ENCODE results near the gene KLHL13.

Gene KLHL13

DNA sequence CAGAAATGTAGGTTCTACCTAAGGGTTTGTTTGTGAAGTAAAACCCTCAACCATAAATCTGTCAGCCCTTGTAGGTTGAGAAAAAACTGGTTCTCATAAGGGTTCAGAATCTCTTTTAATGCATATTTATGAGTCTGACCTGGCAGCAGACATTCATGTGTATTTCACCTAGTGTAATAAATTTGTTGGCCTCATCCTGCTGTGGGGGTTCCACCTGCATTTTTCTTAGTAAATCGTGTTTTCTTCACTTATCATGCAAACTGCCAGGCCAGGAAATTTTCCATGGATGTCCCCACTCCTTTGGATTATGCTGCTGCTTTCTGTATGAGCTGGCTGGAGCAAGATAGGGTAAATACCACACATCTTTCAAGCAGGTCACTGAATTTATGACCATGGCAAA lies 42.4 kb downstream of the KLHL13 start:
- Histone ChIP-seq H3K36me3 (ENCODE audit: control insufficient read depth, insufficient read depth, low read length) (no peaks in the 10 kb centered on the region), H3K27me3 (ENCODE audit: control insufficient read depth, insufficient read depth, low read length) (no peaks in the 10 kb centered on the region), H3K9me3 (ENCODE audit: control insufficient read depth, insufficient read depth, low read length) (no peaks in the 10 kb centered on the region), H3K4me1 (ENCODE audit: control insufficient read depth, insufficient read depth, low read length) (no peaks in the 10 kb centered on the region), H3K4me3 (ENCODE audit: low read length) (no peak overlapping the region), H3K27ac (ENCODE audit: low read length) (no peak overlapping the region)
- no CpG with 5 or more reads among the region's 1 CpG for WGBS (ENCODE audit: insufficient coverage, insufficient read length)
- no peak for DNase-seq (ENCODE audit: low read depth, low spot score)

DNA sequence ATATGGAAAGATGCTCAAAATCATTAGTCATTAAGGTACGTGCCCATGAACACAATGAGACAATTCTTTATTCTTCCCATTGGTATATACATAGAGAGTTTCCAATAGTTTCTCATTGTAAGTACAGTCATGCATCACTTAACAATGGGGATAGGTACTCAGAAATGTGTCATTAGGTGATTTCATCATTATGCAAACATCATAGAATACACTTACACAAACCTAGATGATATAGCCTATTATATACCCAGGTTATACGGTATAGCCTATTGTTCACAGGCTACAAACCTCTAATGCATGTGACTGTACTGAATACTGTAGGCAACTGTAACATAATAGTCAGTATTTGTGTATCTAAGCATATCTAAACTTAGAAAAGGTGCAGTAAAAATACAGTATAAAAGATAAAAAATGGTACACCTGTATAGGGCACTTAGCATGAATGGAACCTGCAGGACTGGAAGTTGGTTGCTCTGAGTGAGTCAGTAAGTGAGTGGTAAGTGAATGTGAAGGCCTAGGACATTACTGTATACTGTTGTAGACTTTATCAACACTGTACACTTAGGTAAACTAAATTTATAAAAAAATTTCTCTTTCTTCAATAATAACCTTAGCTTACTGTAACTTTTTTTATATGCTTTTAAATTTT lies 49.6 kb downstream of the KLHL13 start:
- no peak for DNase-seq (ENCODE audit: low read depth, low spot score)
- WGBS (ENCODE audit: insufficient coverage, insufficient read length): no CpG with 5 or more reads among the region's 2 CpGs
- no peaks in the 10 kb centered on the region for H3K4me1 ChIP-seq (ENCODE audit: control insufficient read depth, insufficient read depth, low read length)
- no peaks in the 10 kb centered on the region for H3K36me3 ChIP-seq (ENCODE audit: control insufficient read depth, insufficient read depth, low read length)
- H3K4me3 ChIP-seq (ENCODE audit: low read length): no peak overlapping the region
- H3K27ac ChIP-seq (ENCODE audit: low read length): no peak overlapping the region
- H3K27me3 ChIP-seq (ENCODE audit: control insufficient read depth, insufficient read depth, low read length): no peaks in the 10 kb centered on the region
- H3K9me3 ChIP-seq (ENCODE audit: control insufficient read depth, insufficient read depth, low read length): no peaks in the 10 kb centered on the region

DNA sequence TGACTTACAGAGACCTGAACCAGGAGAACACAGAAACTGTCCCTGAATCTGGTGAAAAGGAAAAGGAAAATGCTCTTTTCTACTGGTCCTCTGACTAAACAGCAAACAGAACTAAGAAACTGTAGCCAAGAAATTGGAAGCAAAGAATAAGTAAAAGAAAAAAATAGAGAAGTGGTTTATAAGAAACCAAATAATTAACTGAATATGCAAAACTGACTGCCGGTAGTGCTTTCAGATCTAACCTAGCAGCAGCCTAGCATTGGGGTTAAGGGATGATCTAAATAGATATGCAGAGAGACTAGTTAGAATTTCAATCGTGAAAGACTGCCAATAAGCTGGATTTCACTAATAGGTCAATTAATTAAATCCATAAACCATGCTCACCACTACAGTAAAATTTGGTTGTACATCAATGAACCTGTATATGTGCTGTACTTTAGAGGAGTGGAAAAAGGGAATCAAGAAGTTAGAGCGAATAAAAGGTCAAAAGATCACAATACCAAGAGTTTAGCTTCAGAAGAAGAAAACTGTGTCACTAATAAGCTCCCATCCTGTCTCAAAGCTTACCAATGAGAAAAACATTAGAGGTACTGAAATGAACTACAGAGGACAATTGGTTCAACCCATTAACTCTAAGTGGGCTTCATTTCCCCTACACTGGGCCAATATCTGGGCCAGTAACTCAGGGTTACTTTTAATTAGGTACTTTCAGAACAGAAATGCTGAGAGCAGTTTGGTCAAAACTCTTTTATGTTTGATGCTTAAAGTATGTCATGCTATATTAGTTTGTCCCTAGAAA lies 53.6 kb downstream of the KLHL13 start:
- Histone ChIP-seq H3K4me3 (ENCODE audit: low read length) (no peak overlapping the region), H3K36me3 (ENCODE audit: control insufficient read depth, insufficient read depth, low read length) (no peaks in the 10 kb centered on the region), H3K27me3 (ENCODE audit: control insufficient read depth, insufficient read depth, low read length) (no peaks in the 10 kb centered on the region), H3K27ac (ENCODE audit: low read length) (no peak overlapping the region), H3K9me3 (ENCODE audit: control insufficient read depth, insufficient read depth, low read length) (no peaks in the 10 kb centered on the region), H3K4me1 (ENCODE audit: control insufficient read depth, insufficient read depth, low read length) (no peaks in the 10 kb centered on the region)
- no CpG with 5 or more reads among the region's 3 CpGs for WGBS (ENCODE audit: insufficient coverage, insufficient read length)
- no peak for DNase-seq (ENCODE audit: low read depth, low spot score)

DNA sequence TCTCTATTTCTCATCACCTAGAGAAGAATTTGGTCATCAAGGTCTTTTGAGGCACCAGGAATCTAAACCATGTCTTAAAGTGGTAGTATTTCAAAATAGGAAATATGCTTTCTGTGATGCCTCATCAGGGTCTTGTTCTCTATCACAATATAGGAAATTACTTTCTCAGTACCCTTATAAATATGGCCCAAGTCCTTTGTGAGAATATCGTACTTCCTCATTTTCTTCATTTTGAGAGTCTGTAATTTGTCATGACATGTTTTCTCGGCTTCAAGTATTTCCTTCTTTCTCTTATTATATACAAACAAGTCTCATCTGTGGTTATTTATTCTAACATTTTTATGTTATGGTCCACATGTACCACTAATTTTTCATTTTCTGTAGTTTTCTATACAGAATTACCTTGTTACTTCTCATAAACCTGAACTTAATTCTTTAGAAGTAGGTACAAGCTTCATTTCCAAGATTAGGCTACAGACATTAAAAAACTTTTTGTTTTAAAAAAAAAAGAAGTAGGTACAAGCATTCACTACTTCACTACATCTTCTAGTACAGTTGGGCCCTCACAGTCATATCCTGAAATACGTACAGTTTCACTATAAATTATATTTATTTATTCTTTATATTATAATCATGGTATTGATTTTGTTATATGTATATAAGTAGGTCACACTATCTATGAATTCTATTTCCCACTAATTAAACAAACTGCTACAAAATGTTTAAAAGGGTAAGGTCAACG lies 54.4 kb downstream of the KLHL13 start:
- no peak for DNase-seq (ENCODE audit: low read depth, low spot score)
- H3K27me3 ChIP-seq (ENCODE audit: control insufficient read depth, insufficient read depth, low read length): no peaks in the 10 kb centered on the region
- H3K27ac ChIP-seq (ENCODE audit: low read length): no peak overlapping the region
- no CpG with 5 or more reads among the region's 4 CpGs for WGBS (ENCODE audit: insufficient coverage, insufficient read length)
- no peak overlapping the region for H3K4me3 ChIP-seq (ENCODE audit: low read length)
- no peaks in the 10 kb centered on the region for H3K36me3 ChIP-seq (ENCODE audit: control insufficient read depth, insufficient read depth, low read length)
- no peaks in the 10 kb centered on the region for H3K9me3 ChIP-seq (ENCODE audit: control insufficient read depth, insufficient read depth, low read length)
- no peaks in the 10 kb centered on the region for H3K4me1 ChIP-seq (ENCODE audit: control insufficient read depth, insufficient read depth, low read length)

DNA sequence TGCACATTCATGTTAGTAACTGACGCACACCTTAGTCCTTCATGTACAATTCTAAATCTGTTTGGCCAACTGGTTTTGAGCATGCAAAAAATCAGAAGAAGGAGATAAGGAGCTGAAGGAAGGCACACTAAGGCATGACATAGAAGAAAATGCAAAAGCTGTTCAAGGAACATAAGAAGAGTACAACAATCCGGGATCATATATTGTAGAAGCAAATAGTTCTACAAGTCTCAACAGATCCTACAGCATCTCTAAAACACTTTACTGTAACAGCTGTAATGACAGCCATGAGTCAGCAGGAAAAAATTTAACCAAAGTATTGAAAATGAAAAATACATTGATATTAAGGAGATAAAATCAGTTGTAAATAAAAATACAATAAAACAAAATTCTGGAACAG lies 57.7 kb downstream of the KLHL13 start:
- Histone ChIP-seq H3K9me3 (ENCODE audit: control insufficient read depth, insufficient read depth, low read length) (no peaks in the 10 kb centered on the region), H3K4me1 (ENCODE audit: control insufficient read depth, insufficient read depth, low read length) (no peaks in the 10 kb centered on the region), H3K36me3 (ENCODE audit: control insufficient read depth, insufficient read depth, low read length) (no peaks in the 10 kb centered on the region), H3K27ac (ENCODE audit: low read length) (no peak overlapping the region), H3K27me3 (ENCODE audit: control insufficient read depth, insufficient read depth, low read length) (no peaks in the 10 kb centered on the region), H3K4me3 (ENCODE audit: low read length) (no peak overlapping the region)
- no CpG with 5 or more reads among the region's 2 CpGs for WGBS (ENCODE audit: insufficient coverage, insufficient read length)
- DNase-seq (ENCODE audit: low read depth, low spot score): no peak

DNA sequence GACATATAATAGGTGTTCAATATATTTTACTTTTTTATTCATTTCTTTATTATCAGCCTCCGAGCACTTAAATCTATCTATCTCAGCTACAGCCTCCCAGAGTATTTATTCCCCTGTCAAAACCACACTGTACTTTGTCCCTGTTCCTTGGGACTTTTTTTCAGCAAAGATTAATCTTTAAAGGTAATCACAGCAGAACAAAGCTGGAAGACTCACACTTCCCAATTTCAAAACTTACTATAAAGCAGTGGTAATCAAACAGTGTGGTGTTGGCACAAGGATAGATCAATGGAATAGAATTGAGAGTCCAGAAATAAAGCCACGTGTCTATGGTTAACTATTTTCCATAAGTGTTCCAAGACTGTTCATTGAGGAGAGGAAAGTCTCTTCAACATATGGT lies 59.7 kb downstream of the KLHL13 start:
- H3K9me3 ChIP-seq (ENCODE audit: control insufficient read depth, insufficient read depth, low read length): no peaks in the 10 kb centered on the region
- no peaks in the 10 kb centered on the region for H3K27me3 ChIP-seq (ENCODE audit: control insufficient read depth, insufficient read depth, low read length)
- no peak for DNase-seq (ENCODE audit: low read depth, low spot score)
- H3K27ac ChIP-seq (ENCODE audit: low read length): no peak overlapping the region
- H3K36me3 ChIP-seq (ENCODE audit: control insufficient read depth, insufficient read depth, low read length): no peaks in the 10 kb centered on the region
- H3K4me1 ChIP-seq (ENCODE audit: control insufficient read depth, insufficient read depth, low read length): no peaks in the 10 kb centered on the region
- H3K4me3 ChIP-seq (ENCODE audit: low read length): no peak overlapping the region
- no CpG with 5 or more reads among the region's 2 CpGs for WGBS (ENCODE audit: insufficient coverage, insufficient read length)

DNA sequence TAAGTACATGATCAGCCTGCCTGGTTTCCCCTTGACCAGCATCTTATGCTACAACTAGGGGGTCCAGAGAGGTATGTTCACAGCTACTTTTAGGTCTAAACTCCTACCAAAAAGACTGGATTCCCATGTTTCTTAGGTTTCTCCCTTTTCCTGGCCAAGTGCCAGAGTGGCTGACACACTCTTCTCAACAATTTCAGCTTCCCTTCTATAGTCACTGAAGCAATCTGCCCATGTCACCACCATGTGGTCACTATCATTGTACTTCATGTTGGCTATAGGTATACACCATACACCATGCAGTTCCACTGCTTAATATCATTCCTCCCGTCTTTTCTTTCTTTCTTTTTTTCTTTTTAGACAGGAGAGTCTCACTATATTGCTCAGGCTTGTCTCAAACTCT lies 66.9 kb downstream of the KLHL13 start:
- no peak overlapping the region for H3K4me3 ChIP-seq (ENCODE audit: low read length)
- H3K4me1 ChIP-seq (ENCODE audit: control insufficient read depth, insufficient read depth, low read length): no peaks in the 10 kb centered on the region
- DNase-seq (ENCODE audit: low read depth, low spot score): no peak
- H3K36me3 ChIP-seq (ENCODE audit: control insufficient read depth, insufficient read depth, low read length): no peaks in the 10 kb centered on the region
- WGBS (ENCODE audit: insufficient coverage, insufficient read length): no CpG with 5 or more reads among the region's 1 CpG
- H3K27ac ChIP-seq (ENCODE audit: low read length): no peak overlapping the region
- H3K9me3 ChIP-seq (ENCODE audit: control insufficient read depth, insufficient read depth, low read length): no peaks in the 10 kb centered on the region
- no peaks in the 10 kb centered on the region for H3K27me3 ChIP-seq (ENCODE audit: control insufficient read depth, insufficient read depth, low read length)

DNA sequence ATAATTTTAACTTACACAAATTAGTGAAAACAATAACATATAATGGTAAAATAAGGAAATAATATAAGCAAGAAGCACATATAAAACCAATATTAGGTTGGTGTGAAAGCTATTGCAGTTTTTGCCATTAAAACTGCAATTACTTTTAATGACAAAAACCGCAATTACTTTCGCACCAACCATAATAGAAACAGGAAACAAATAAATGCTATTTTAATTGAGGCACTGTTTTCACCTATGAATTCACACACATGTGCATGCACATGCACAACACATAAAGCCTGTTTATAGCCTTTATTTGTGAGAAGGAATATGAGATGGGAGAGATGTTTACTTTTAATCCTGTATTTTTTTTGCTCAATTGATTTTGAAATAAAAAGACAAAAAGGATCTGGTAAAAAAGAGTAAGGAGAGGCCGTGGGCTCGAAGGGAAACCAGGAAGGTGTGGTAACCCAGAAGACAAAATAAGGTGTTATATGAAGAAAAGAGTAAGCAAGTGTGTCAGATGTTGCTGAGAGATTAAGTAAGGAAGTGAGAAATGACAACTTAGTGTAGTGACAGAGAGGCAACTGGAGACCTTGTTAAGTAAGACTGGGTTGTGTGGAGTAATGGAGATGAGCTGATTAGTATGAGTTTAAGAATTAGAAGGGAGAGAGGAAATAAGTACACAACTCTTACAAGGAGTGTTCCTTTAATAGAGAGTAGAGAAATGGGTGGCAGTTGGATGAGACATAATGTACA lies 69.0 kb downstream of the KLHL13 start:
- no peak for DNase-seq (ENCODE audit: low read depth, low spot score)
- H3K9me3 ChIP-seq (ENCODE audit: control insufficient read depth, insufficient read depth, low read length): no peaks in the 10 kb centered on the region
- WGBS (ENCODE audit: insufficient coverage, insufficient read length): no CpG with 5 or more reads among the region's 4 CpGs
- H3K4me3 ChIP-seq (ENCODE audit: low read length): no peak overlapping the region
- H3K27me3 ChIP-seq (ENCODE audit: control insufficient read depth, insufficient read depth, low read length): no peaks in the 10 kb centered on the region
- H3K27ac ChIP-seq (ENCODE audit: low read length): no peak overlapping the region
- H3K36me3 ChIP-seq (ENCODE audit: control insufficient read depth, insufficient read depth, low read length): no peaks in the 10 kb centered on the region
- H3K4me1 ChIP-seq (ENCODE audit: control insufficient read depth, insufficient read depth, low read length): no peaks in the 10 kb centered on the region

DNA sequence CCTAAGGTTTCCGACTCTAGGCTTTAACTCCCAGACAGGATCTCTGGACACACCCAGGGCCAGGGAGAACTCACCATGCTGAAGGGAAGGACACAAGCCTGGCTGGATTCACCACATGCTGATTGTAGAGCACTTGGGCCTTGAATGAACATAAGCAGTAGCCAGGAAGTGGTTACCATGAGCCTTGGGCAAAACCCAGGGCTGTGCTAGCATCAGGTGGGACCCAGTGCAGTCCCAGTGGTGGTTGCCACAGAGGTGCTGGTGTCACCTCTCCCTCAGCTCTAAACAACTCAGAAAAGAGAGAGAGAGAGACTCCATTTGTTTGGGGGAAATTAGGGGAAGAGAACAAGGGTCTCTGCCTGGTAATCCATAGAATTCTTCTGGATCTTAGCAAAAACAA lies 77.0 kb downstream of the KLHL13 start:
- no CpG with 5 or more reads among the region's 1 CpG for WGBS (ENCODE audit: insufficient coverage, insufficient read length)
- H3K27ac ChIP-seq (ENCODE audit: low read length): no peak overlapping the region
- no peak for DNase-seq (ENCODE audit: low read depth, low spot score)
- H3K4me1 ChIP-seq (ENCODE audit: control insufficient read depth, insufficient read depth, low read length): no peaks in the 10 kb centered on the region
- H3K4me3 ChIP-seq (ENCODE audit: low read length): no peak overlapping the region
- no peaks in the 10 kb centered on the region for H3K27me3 ChIP-seq (ENCODE audit: control insufficient read depth, insufficient read depth, low read length)
- no peaks in the 10 kb centered on the region for H3K9me3 ChIP-seq (ENCODE audit: control insufficient read depth, insufficient read depth, low read length)
- H3K36me3 ChIP-seq (ENCODE audit: control insufficient read depth, insufficient read depth, low read length): no peaks in the 10 kb centered on the region

DNA sequence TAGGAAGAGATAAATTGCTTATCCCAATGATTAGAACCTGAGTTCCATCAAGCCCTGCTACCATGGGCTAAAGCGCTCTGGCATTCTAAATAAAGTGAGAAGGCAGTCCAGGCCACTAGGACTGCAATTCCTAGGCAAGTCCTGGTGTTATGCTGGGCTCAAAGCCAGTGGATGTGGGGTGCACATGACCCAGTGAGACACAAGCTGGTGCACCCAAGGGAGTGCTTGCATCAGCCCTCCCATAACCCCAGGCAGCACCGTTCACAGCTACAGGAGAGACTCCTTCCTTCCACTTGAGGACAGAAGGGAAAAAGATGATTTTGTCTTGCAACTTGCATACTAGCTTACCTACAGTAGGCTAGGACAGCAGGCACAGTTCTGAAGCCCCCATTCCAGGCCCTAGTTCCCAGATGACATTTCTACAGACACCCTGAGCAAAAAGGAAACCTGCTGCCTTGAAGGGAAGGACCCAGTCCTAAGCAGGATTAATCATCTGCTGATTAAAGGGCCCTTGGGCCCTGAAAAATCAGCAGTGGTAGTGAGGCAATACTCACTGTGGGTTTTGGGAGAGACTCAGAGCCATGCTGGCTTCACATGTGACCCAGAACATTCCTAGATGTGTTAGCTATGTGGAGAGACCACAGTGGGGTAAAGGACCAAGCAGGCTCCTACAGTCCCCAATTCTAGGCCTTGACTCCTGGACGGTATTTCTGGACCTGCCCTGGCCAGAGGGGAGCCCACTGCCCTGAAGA lies 77.8 kb downstream of the KLHL13 start:
- no CpG with 5 or more reads among the region's 3 CpGs for WGBS (ENCODE audit: insufficient coverage, insufficient read length)
- no peak for DNase-seq (ENCODE audit: low read depth, low spot score)

More for the DNA sequence above, 77.8 kb downstream of the KLHL13 start:
- no peaks in the 10 kb centered on the region for H3K36me3 ChIP-seq (ENCODE audit: control insufficient read depth, insufficient read depth, low read length)
- H3K4me3 ChIP-seq (ENCODE audit: low read length): no peak overlapping the region
- H3K4me1 ChIP-seq (ENCODE audit: control insufficient read depth, insufficient read depth, low read length): no peaks in the 10 kb centered on the region
- H3K9me3 ChIP-seq (ENCODE audit: control insufficient read depth, insufficient read depth, low read length): no peaks in the 10 kb centered on the region
- H3K27ac ChIP-seq (ENCODE audit: low read length): no peak overlapping the region
- H3K27me3 ChIP-seq (ENCODE audit: control insufficient read depth, insufficient read depth, low read length): no peaks in the 10 kb centered on the region

Measured in iPS DF 6.9 (cell line).